ENCODE measurements around the gene CCDC150. TPM values are rescaled to one million over a fixed set of nuclear protein-coding genes. Genes with fewer than 3 reads are reported as not detected.
A peak's percentile ranks its signal among the peaks of the same experiment; 100 is the strongest.

Gene CCDC150
- total RNA-seq, 1 donor from 2014 or later, result 4.4 TPM

DNA sequence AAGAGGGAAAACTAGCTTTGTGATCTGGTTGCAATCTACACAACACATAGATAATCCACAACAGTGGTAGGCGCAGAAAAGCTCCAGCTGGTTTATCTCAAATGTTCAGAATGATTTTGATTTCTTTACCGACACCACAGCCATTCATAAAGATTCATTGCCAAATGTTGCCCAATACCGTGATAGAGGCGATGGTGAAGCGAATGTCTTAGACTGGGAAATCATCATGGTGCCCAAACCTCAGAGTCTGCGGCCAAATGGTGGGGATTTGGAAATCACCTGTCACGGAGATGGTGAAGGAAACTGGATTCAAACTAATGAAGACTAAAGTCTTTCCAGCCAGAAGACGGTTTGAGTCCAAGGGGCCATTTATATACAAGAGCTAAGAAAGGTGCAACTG is 48.5 kb upstream of the CCDC150 start:
- Mint-ChIP-seq H3K36me3 (ENCODE audit: low read depth, unreplicated experiment) (no peaks in the 10 kb centered on the region), H3K4me1 (ENCODE audit: low read depth, unreplicated experiment) (no peaks in the 10 kb centered on the region), H3K27me3 (ENCODE audit: low read depth, unreplicated experiment) (peaks cover 17% of the 10 kb centered on the region), H3K27ac (ENCODE audit: unreplicated experiment) (no peak overlapping the region), H3K9me3 (ENCODE audit: unreplicated experiment) (peaks cover 3% of the 10 kb centered on the region), H3K4me3 (ENCODE audit: unreplicated experiment) (no peak overlapping the region)
- Histone ChIP-seq H3K4me3 (ENCODE audit: insufficient read depth, low read depth, low read length) (no peak overlapping the region), H2AFZ (ENCODE audit: low read depth, low read length) (no peak overlapping the region), H3K27me3 (ENCODE audit: insufficient read depth, low read length) (no peaks in the 10 kb centered on the region), H4K20me1 (ENCODE audit: insufficient read depth, low read length) (no peaks in the 10 kb centered on the region), H3K9me3 (ENCODE audit: insufficient read depth, low read depth, low read length) (no peaks in the 10 kb centered on the region), H3K79me2 (ENCODE audit: insufficient read depth, low read length) (peaks cover 8% of the 10 kb centered on the region), H3K4me1 (ENCODE audit: insufficient read depth, low read length) (peaks cover 6% of the 10 kb centered on the region), H3K4me2 (ENCODE audit: low read length) (no peak overlapping the region), H3K36me3 (ENCODE audit: insufficient read depth, low read length) (no peaks in the 10 kb centered on the region), H3K9ac (ENCODE audit: low read length) (no peak overlapping the region), H3K27ac (ENCODE audit: low read depth, low read length) (no peak overlapping the region)
- FAIRE-seq, result no peak
- TF ChIP-seq EZH2 (IDR thresholded peaks at IDR 0.05; ENCODE audit: insufficient read depth, low read length) (no peak), CTCF (IDR thresholded peaks at IDR 0.05; ENCODE audit: insufficient read depth, low read depth, low read length) (no peak)
- DNase-seq (ENCODE audit: low read depth), result no peak

DNA sequence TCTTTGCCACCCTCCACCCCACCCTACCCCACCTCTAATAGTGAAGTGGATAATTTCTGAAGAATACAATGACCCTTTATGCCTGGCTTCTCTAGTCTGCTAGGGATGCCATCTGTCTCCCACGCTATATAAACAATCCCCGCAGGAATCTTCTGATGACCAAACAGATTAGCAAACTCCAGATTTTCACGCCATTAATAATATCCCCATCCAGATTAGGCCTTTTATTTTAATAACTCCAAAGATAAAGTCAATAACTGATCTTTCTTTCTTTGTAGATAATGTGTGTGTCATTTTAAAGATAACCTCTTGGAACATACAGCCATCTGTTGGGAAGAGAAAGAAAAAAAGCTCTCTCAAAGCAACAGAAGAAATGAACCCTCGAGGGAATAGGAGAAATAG is 47.9 kb upstream of the CCDC150 start:
- Mint-ChIP-seq H3K36me3 (ENCODE audit: low read depth, unreplicated experiment) (no peaks in the 10 kb centered on the region), H3K27me3 (ENCODE audit: low read depth, unreplicated experiment) (peaks cover 18% of the 10 kb centered on the region), H3K4me1 (ENCODE audit: low read depth, unreplicated experiment) (no peaks in the 10 kb centered on the region), H3K4me3 (ENCODE audit: unreplicated experiment) (peak overlapping the region; percentile 96), H3K9me3 (ENCODE audit: unreplicated experiment) (peaks cover 3% of the 10 kb centered on the region), H3K27ac (ENCODE audit: unreplicated experiment) (no peak overlapping the region)
- peak overlapping the region; percentile 86 for H3K4me3 ChIP-seq (ENCODE audit: insufficient read depth, low read depth, low read length)
- peak overlapping the region; percentile 98 for H3K4me2 ChIP-seq (ENCODE audit: low read length)
- FAIRE-seq (no peak), DNase-seq (ENCODE audit: low read depth) (no peak)
- no peak overlapping the region for H3K27ac ChIP-seq (ENCODE audit: low read depth, low read length)
- H4K20me1 ChIP-seq (ENCODE audit: insufficient read depth, low read length), result no peaks in the 10 kb centered on the region
- H3K9me3 ChIP-seq (ENCODE audit: insufficient read depth, low read depth, low read length), result no peaks in the 10 kb centered on the region
- peaks cover 8% of the 10 kb centered on the region for H3K79me2 ChIP-seq (ENCODE audit: insufficient read depth, low read length)
- no peak overlapping the region for H3K9ac ChIP-seq (ENCODE audit: low read length)
- no peaks in the 10 kb centered on the region for H3K27me3 ChIP-seq (ENCODE audit: insufficient read depth, low read length)
- TF ChIP-seq CTCF (IDR thresholded peaks at IDR 0.05; ENCODE audit: insufficient read depth, low read depth, low read length), result no peak
- H3K4me1 ChIP-seq (ENCODE audit: insufficient read depth, low read length), result peaks cover 3% of the 10 kb centered on the region
- H2AFZ ChIP-seq (ENCODE audit: low read depth, low read length), result no peak overlapping the region
- H3K36me3 ChIP-seq (ENCODE audit: insufficient read depth, low read length), result no peaks in the 10 kb centered on the region

DNA sequence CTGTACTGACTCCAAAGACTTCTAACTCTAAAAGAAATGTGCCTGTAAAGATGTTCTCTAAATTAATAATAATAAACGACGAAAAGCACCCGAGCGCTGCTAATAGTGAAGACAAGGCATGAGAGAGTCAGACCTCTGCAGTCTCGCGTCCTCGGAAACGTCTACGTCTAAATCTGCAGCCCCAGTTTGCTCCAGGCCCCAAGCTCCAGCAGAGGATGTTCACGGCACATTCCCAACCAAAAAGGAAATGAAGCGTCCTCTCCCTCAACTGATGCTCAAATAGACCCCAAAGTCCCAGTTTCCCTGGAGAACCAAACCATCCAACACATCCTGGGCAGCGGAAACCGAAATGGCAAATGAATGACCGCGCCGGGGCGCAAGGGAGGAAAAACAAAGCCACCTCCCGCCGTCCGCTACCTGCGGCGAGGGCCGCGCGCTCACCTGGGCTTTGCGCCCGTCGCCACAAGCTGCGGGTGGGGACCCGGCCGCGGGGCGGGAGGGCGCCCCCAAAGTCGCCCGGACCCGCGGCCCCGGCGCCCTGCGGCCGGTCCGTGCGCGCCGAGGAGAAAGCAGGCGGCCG is 47.1 kb upstream of the CCDC150 start:
- H3K4me1 Mint-ChIP-seq (ENCODE audit: low read depth, unreplicated experiment), result no peaks in the 10 kb centered on the region
- DNase-seq (ENCODE audit: low read depth) (peak; percentile 46), FAIRE-seq (no peak)
- Histone ChIP-seq H3K36me3 (ENCODE audit: insufficient read depth, low read length) (no peaks in the 10 kb centered on the region), H3K9me3 (ENCODE audit: insufficient read depth, low read depth, low read length) (no peaks in the 10 kb centered on the region), H3K4me2 (ENCODE audit: low read length) (peak overlapping the region; percentile 98), H3K4me3 (ENCODE audit: insufficient read depth, low read depth, low read length) (peak overlapping the region; percentile 86), H3K79me2 (ENCODE audit: insufficient read depth, low read length) (peaks cover 8% of the 10 kb centered on the region), H3K9ac (ENCODE audit: low read length) (peak overlapping the region; percentile 87), H3K27ac (ENCODE audit: low read depth, low read length) (peak overlapping the region; percentile 69), H4K20me1 (ENCODE audit: insufficient read depth, low read length) (no peaks in the 10 kb centered on the region), H3K4me1 (ENCODE audit: insufficient read depth, low read length) (peaks cover 3% of the 10 kb centered on the region), H2AFZ (ENCODE audit: low read depth, low read length) (peak overlapping the region; percentile 96), H3K27me3 (ENCODE audit: insufficient read depth, low read length) (no peaks in the 10 kb centered on the region)
- peaks cover 3% of the 10 kb centered on the region for H3K9me3 Mint-ChIP-seq (ENCODE audit: unreplicated experiment)
- H3K27me3 Mint-ChIP-seq (ENCODE audit: low read depth, unreplicated experiment), result peaks cover 18% of the 10 kb centered on the region
- H3K36me3 Mint-ChIP-seq (ENCODE audit: low read depth, unreplicated experiment), result no peaks in the 10 kb centered on the region
- H3K27ac Mint-ChIP-seq (ENCODE audit: unreplicated experiment), result peak overlapping the region; percentile 78
- no peak for TF ChIP-seq EZH2 (IDR thresholded peaks at IDR 0.05; ENCODE audit: insufficient read depth, low read length)
- TF ChIP-seq CTCF (IDR thresholded peaks at IDR 0.05; ENCODE audit: insufficient read depth, low read depth, low read length), result peak; percentile 23
- peak overlapping the region; percentile 96 for H3K4me3 Mint-ChIP-seq (ENCODE audit: unreplicated experiment)
